OCI-LY7 (cell line): ENCODE data around the gene CDH16. TPM values are rescaled to one million over a fixed set of nuclear protein-coding genes. Genes with fewer than 3 reads are reported as not detected.

Experiments used
- BruUV-seq: library from RNA; stranded (reverse); fragments of 400-500 nt; replicated peaks from 2 replicates; lab custom pipeline; 2021; lab: Mats Ljungman, UMichigan
- CTCF ChIA-PET: fragments of 300-600 bp; sonication (Branson Sonifier 250); formaldehyde crosslinking; loops from one replicate; lab custom pipeline; 2022; ENCODE audit warnings: antibody characterized with exemption; ENCODE audit not compliant: unreplicated experiment; lab: Charles Lee
- POLR2A ChIA-PET: fragments of 300-600 bp; sonication (Branson Sonifier 250); formaldehyde crosslinking; loops from one replicate; lab custom pipeline; 2022; ENCODE audit warnings: antibody characterized with exemption; lab: Charles Lee
- DNase-seq: peaks from one replicate; pipeline ENCODE4 v3.0.0-alpha.2; 2015; ENCODE audit warnings: low spot score
- H2AFZ ChIP-seq: fragments of 200-600 bp; sonication (generic), shearing (Covaris generic); 2 replicates; pipeline ENCODE4 v1.6.1; 2014; ENCODE audit warnings: mild to moderate bottlenecking, antibody characterized with exemption, low read length, moderate library complexity
- H3K27ac ChIP-seq: fragments of 200-600 bp; sonication (generic); 2 replicates; pipeline ENCODE4 v1.5.1; 2014; ENCODE audit warnings: mixed run types, low read depth, mild to moderate bottlenecking, moderate library complexity, low read length, inconsistent platforms; ENCODE audit not compliant: poor library complexity, severe bottlenecking
- H3K36me3 ChIP-seq: fragments of 200-600 bp; sonication (generic); 2 replicates; pipeline ENCODE4 v1.6.1; 2014; ENCODE audit warnings: mild to moderate bottlenecking, antibody characterized with exemption, low read length, moderate library complexity, mixed read lengths; ENCODE audit not compliant: insufficient read depth
- H3K4me1 ChIP-seq: fragments of 200-600 bp; sonication (generic); 2 replicates; pipeline ENCODE4 v1.5.1; 2014; ENCODE audit warnings: mild to moderate bottlenecking, low read length; ENCODE audit not compliant: insufficient read depth, poor library complexity, severe bottlenecking
- H3K4me2 ChIP-seq: fragments of 200-600 bp; sonication (generic); 2 replicates; pipeline ENCODE4 v1.6.1; 2014; ENCODE audit warnings: mild to moderate bottlenecking, low read length
- H3K4me3 ChIP-seq: fragments of 200-600 bp; sonication (generic); 2 replicates; pipeline ENCODE4 v1.5.1; 2014; ENCODE audit warnings: mild to moderate bottlenecking, low read depth, low read length; ENCODE audit not compliant: poor library complexity, severe bottlenecking
- H3K79me2 ChIP-seq: fragments of 200-600 bp; sonication (generic); 2 replicates; pipeline ENCODE4 v1.6.1; 2016; ENCODE audit warnings: low read depth, mild to moderate bottlenecking, low read length, moderate library complexity, mixed read lengths; ENCODE audit not compliant: insufficient read depth
- H3K9me2 ChIP-seq: fragments of 200-600 bp; sonication (generic); 2 replicates; pipeline ENCODE4 v1.6.1; 2016; ENCODE audit warnings: mild to moderate bottlenecking, low read length, mixed read lengths; ENCODE audit not compliant: insufficient read depth
- H3K9me3 ChIP-seq: fragments of 200-600 bp; sonication (generic); 2 replicates; pipeline ENCODE4 v1.6.1; 2014; ENCODE audit warnings: mild to moderate bottlenecking, mixed run types, low read length, mixed read lengths
- H4K20me1 ChIP-seq: fragments of 200-600 bp; sonication (generic); 2 replicates; pipeline ENCODE4 v1.6.1; 2014; ENCODE audit warnings: mild to moderate bottlenecking, antibody characterized with exemption, low read length, moderate library complexity, mixed read lengths; ENCODE audit not compliant: insufficient read depth
- EZH2phosphoT487 ChIP-seq: fragments of 200-600 bp; sonication (generic); IDR thresholded peaks from 2 replicates; pipeline ENCODE4 v1.6.1; 2018; ENCODE audit warnings: low read depth, borderline replicate concordance, mild to moderate bottlenecking, mixed run types, antibody characterized with exemption, low read length, moderate library complexity, mixed read lengths
- intact Hi-C: fragments of 100-400 bp; cut with micrococcal nuclease; formaldehyde crosslinking; loops from one replicate; pipeline ENCODE4 v1.10.0; 2022; ENCODE audit not compliant: unreplicated experiment
- total RNA-seq, 2 experiments: library from RNA; depleted of rRNA in 1 of 2; stranded (reverse); fragments of >200 nt in 1 of 2; shearing (Covaris generic) in 1 of 2; gene quantifications; 2 replicates each; pipeline ENCODE4 v1.2.3, GENCODE V29; 2014 to 2022
- TF ChIP-seq, protein P1 (sequence below): fragments of 200-600 bp; sonication (generic); conservative IDR thresholded peaks from 2 replicates; pipeline ENCODE4 v1.5.1; 2014; ENCODE audit warnings: mild to moderate bottlenecking, antibody characterized with exemption, low read length, moderate library complexity, mixed read lengths

The CDH16 gene
- total RNA-seq, 2 experiments from 2014 or later = not detected

DNA sequence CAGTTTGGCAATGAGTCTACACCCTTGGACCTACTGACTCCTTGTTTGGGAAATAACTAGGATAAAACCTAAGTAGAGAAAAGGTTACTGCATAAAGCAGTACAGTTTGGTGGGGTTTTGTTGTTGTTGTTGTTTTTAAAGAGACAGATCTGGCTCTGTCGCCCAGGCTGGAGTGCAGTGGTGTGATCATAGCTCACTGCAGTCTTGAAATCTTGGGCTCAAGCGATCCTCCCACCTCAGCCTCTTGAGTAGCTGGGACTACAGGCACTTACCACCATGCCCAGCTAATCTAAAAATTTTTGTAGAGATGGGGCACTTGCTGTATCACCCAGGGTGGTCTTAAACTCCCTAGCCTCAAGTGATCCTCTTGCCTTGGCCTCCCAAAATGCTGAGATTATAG is 37.1 kb downstream of the CDH16 start:
- no peak overlapping the region for H3K27ac ChIP-seq
- intact Hi-C loops = no loop called here
- DNase-seq = no peak
- CTCF ChIA-PET = interaction anchor here (0.5 kb wide), 1 partner anchor 589 kb away, joined by 5 read pairs; no protein-coding TSS in a partner anchor
- H3K36me3 ChIP-seq = peaks cover 25% of the 10 kb centered on the region
- H2AFZ ChIP-seq = no peak overlapping the region
- H3K4me3 ChIP-seq = peak overlapping the region; percentile 82
- peaks cover 9% of the 10 kb centered on the region; the same call in 1 of the 2 replicates for H3K79me2 ChIP-seq
- POLR2A ChIA-PET = interaction anchor here (0.9 to 2.0 kb wide), 4 partner anchors 11 to 144 kb away, joined by 3 to 6 read pairs (median 4); no protein-coding TSS in a partner anchor
- TF ChIP-seq, protein P1, sequence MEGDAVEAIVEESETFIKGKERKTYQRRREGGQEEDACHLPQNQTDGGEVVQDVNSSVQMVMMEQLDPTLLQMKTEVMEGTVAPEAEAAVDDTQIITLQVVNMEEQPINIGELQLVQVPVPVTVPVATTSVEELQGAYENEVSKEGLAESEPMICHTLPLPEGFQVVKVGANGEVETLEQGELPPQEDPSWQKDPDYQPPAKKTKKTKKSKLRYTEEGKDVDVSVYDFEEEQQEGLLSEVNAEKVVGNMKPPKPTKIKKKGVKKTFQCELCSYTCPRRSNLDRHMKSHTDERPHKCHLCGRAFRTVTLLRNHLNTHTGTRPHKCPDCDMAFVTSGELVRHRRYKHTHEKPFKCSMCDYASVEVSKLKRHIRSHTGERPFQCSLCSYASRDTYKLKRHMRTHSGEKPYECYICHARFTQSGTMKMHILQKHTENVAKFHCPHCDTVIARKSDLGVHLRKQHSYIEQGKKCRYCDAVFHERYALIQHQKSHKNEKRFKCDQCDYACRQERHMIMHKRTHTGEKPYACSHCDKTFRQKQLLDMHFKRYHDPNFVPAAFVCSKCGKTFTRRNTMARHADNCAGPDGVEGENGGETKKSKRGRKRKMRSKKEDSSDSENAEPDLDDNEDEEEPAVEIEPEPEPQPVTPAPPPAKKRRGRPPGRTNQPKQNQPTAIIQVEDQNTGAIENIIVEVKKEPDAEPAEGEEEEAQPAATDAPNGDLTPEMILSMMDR = no peak
- no peaks in the 10 kb centered on the region for H3K9me2 ChIP-seq
- H4K20me1 ChIP-seq = no peaks in the 10 kb centered on the region
- H3K4me2 ChIP-seq = peak overlapping the region; percentile 72
- peaks cover 31% of the 10 kb centered on the region for H3K4me1 ChIP-seq
- no TSS peak for BruUV-seq
- peaks cover under 1% of the 10 kb centered on the region; the same call in 1 of the 2 replicates for H3K9me3 ChIP-seq

DNA sequence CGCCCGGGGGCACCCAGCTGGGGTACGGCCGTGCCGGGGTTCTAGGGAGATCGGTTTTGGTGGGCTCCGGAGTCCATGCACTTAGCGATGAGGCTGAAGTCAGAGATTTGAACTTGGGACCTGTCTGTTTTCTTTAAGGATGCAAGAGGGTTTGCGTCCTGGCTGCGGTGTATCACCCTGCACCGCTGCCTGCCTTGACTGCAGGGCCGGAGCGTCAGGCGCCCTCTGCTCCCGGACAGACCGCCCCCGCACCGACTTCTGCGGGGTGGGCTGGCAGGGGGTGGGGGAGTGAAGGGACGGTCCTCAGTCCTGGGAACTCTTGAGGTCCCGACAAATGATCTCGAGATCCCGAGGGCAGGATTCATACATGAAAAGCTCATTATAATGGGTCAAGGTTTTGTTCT is 37.7 kb downstream of the CDH16 start:
- H3K4me1 ChIP-seq = peaks cover 33% of the 10 kb centered on the region
- CTCF ChIA-PET = interaction anchor here (1.0 to 1.7 kb wide), 3 partner anchors 13 to 183 kb away, joined by 3 to 7 read pairs (median 4); partner anchors contain the start of gene NAE1
- intact Hi-C loops = no loop called here
- H2AFZ ChIP-seq = peak overlapping the region; percentile 93; the same call in 1 of the 2 replicates
- peaks cover 6% of the 10 kb centered on the region; the same call in 1 of the 2 replicates for H3K9me3 ChIP-seq
- DNase-seq = peak; percentile 33
- H3K36me3 ChIP-seq = peaks cover 20% of the 10 kb centered on the region
- H3K4me3 ChIP-seq = peak overlapping the region; percentile 82
- H3K4me2 ChIP-seq = peak overlapping the region; percentile 72
- H3K9me2 ChIP-seq = no peaks in the 10 kb centered on the region
- BruUV-seq = no TSS peak
- peaks cover 9% of the 10 kb centered on the region; the same call in 1 of the 2 replicates for H3K79me2 ChIP-seq
- TF ChIP-seq, protein P1 = no peak
- no peak for TF ChIP-seq EZH2phosphoT487
- POLR2A ChIA-PET = interaction anchor here (0.6 to 2.0 kb wide), 5 partner anchors 12 to 695 kb away, joined by 3 to 6 read pairs (median 4); no protein-coding TSS in a partner anchor
- no peak overlapping the region for H3K27ac ChIP-seq
- H4K20me1 ChIP-seq = no peaks in the 10 kb centered on the region
